ENCODE data around the gene STOX2.
A peak's percentile ranks its signal among the peaks of the same experiment; 100 is the strongest.

GRCh38 chr4:184012937-184013336 is 107.8 kb downstream of the STOX2 start:
- no peak for TF ChIP-seq REST (IDR thresholded peaks at IDR 0.05; ENCODE audit: low read depth, low read length)
- TF ChIP-seq MAX (IDR thresholded peaks at IDR 0.05; ENCODE audit: low read depth): no peak
- no peak for TF ChIP-seq POLR2AphosphoS5 (IDR thresholded peaks at IDR 0.05; ENCODE audit: low read depth, low read length)
- no peak for TF ChIP-seq JUND (IDR thresholded peaks at IDR 0.05)
- no peak for TF ChIP-seq PBX3 (IDR thresholded peaks at IDR 0.05)
- TF ChIP-seq CTCF (IDR thresholded peaks at IDR 0.05): no peak
- TF ChIP-seq YY1 (IDR thresholded peaks at IDR 0.05; ENCODE audit: low read depth): no peak
- TF ChIP-seq EP300 (IDR thresholded peaks at IDR 0.05; ENCODE audit: borderline replicate concordance in 1 of 2, low read depth in 1 of 2, low read length in 1 of 2): peak in 1 of 2 experiments; percentile 43; a peak in 1 of 4 replicates
- no peak for TF ChIP-seq TCF12 (IDR thresholded peaks at IDR 0.05)
- TF ChIP-seq MEF2A (IDR thresholded peaks at IDR 0.05; ENCODE audit: borderline replicate concordance, low read depth): no peak
- TF ChIP-seq TAF1 (IDR thresholded peaks at IDR 0.05; ENCODE audit: borderline replicate concordance, low read depth, low read length): no peak

All from SK-N-SH (cell line).